ENCODE data around the gene RAD21L1.

DNA sequence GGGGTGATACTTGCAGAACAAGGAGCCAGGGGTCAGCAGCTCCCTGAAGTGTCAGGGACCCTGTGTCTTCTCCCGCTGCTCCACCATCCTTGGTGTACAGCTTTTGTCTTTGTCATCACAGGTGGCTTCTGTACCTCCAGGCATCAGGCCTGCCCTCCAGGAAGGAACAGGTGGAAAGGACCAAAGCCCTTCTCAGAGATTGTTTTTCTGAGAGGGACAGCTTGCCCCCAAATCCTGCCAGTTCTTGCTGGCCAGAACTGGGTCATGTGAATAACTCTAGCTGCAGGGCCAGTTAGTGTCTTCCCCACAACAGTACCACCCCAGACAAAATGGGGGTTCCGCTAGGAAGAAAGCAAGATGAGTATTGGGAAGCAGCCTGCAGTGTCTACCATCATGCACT, 71.6 kb downstream of the RAD21L1 start:
- TF ChIP-seq POLR2A (IDR thresholded peaks at IDR 0.05) (no peak), POLR2AphosphoS5 (IDR thresholded peaks at IDR 0.05; ENCODE audit: insufficient read depth in 1 of 2, low read depth in 1 of 2) (no peak)
- TF ChIP-seq, protein P1, sequence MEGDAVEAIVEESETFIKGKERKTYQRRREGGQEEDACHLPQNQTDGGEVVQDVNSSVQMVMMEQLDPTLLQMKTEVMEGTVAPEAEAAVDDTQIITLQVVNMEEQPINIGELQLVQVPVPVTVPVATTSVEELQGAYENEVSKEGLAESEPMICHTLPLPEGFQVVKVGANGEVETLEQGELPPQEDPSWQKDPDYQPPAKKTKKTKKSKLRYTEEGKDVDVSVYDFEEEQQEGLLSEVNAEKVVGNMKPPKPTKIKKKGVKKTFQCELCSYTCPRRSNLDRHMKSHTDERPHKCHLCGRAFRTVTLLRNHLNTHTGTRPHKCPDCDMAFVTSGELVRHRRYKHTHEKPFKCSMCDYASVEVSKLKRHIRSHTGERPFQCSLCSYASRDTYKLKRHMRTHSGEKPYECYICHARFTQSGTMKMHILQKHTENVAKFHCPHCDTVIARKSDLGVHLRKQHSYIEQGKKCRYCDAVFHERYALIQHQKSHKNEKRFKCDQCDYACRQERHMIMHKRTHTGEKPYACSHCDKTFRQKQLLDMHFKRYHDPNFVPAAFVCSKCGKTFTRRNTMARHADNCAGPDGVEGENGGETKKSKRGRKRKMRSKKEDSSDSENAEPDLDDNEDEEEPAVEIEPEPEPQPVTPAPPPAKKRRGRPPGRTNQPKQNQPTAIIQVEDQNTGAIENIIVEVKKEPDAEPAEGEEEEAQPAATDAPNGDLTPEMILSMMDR (IDR thresholded peaks at IDR 0.05), result no peak
